Mucosa of rectum (tissue), 2 donors: ENCODE results near the gene TBKBP1.

Experiments used
- H3K27ac ChIP-seq, 2 donors: one replicate each; pipeline ENCODE4 v1.7.0; 2013; ENCODE audit warnings: inconsistent platforms in 2 of 2, low read depth in 2 of 2, low read length in 2 of 2
- H3K27me3 ChIP-seq, 2 donors: one replicate each; pipeline ENCODE4 v1.7.0; 2013; ENCODE audit warnings: low read length in 2 of 2; ENCODE audit not compliant: control insufficient read depth in 2 of 2, insufficient read depth in 2 of 2
- H3K36me3 ChIP-seq, 2 donors: one replicate each; pipeline ENCODE4 v1.7.0; 2013; ENCODE audit warnings: low read length in 2 of 2; ENCODE audit not compliant: control insufficient read depth in 2 of 2, insufficient read depth in 2 of 2
- H3K4me1 ChIP-seq, 2 donors: one replicate each; pipeline ENCODE4 v1.7.0; 2013; ENCODE audit warnings: low read length in 2 of 2, mild to moderate bottlenecking in 1 of 2; ENCODE audit not compliant: control insufficient read depth in 2 of 2, insufficient read depth in 2 of 2
- H3K4me3 ChIP-seq, 2 donors: one replicate each; pipeline ENCODE4 v1.7.0; 2013; ENCODE audit warnings: low read length in 2 of 2
- H3K9ac ChIP-seq, 2 donors: one replicate each; pipeline ENCODE4 v1.7.0; 2013; ENCODE audit warnings: low read length in 2 of 2, low read depth in 1 of 2, mild to moderate bottlenecking in 1 of 2
- H3K9me3 ChIP-seq, 2 donors: one replicate each; pipeline ENCODE4 v1.7.0; 2013; ENCODE audit warnings: low read length in 2 of 2; ENCODE audit not compliant: control insufficient read depth in 2 of 2
- donor health status: healthy.
- donor health status: Normal muscosa, but diverticular disease.

The TBKBP1 gene

DNA sequence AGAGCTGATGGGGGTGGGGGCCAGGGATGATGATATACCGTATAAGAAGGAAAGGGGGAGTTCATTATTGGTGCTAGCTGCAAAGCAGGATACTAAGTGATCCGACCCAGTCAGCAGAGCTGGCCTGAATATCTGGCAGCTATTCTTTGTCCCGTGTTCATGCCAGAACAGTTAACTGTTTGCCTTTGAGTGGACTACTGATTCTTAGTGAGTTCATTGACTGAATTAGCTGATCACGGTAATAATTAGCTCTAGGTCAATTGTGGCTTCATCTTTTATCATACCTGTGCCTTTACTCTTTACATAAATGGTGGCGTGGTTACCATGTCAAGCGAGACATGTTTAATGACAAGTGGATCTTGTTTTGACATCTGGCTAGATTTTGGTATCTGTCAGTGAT is 39.0 kb upstream of the TBKBP1 start:
- Histone ChIP-seq H3K4me3 (no peak overlapping the region), H3K4me1 (peaks cover 0 to 6% of the 10 kb centered on the region in 2 donors), H3K9ac (no peak overlapping the region), H3K27me3 (no peaks in the 10 kb centered on the region), H3K9me3 (no peaks in the 10 kb centered on the region), H3K27ac (no peak overlapping the region), H3K36me3 (peaks cover 59% of the 10 kb centered on the region in 2 donors)

DNA sequence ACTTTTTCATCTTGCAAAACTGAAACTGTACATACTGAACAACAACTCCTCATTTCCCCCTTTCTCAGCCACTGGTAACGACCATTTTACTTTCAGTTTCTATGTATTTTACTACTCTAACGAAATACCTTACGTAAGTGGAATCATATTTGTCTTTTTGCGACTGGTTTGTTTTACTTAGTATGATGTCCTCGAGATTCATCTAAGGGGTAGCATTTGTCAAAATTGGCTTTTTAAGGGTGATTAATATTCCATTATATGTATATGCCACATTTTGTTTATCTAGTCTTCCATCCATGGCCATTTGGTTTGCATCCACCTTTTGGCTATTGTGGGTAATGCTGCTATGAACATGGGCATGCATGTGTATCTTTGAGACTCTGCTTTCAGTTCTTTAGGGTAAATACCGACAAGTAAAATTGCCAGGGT is 33.9 kb upstream of the TBKBP1 start:
- Histone ChIP-seq H3K36me3 (peaks cover 78 to 79% of the 10 kb centered on the region in 2 donors), H3K4me3 (peak overlapping the region; percentile 26 to 30), H3K9me3 (no peaks in the 10 kb centered on the region), H3K27me3 (no peaks in the 10 kb centered on the region), H3K4me1 (peaks cover 0 to 6% of the 10 kb centered on the region in 2 donors), H3K9ac (peak overlapping the region; percentile 3 to 54), H3K27ac (peak overlapping the region; percentile 41 to 74)

DNA sequence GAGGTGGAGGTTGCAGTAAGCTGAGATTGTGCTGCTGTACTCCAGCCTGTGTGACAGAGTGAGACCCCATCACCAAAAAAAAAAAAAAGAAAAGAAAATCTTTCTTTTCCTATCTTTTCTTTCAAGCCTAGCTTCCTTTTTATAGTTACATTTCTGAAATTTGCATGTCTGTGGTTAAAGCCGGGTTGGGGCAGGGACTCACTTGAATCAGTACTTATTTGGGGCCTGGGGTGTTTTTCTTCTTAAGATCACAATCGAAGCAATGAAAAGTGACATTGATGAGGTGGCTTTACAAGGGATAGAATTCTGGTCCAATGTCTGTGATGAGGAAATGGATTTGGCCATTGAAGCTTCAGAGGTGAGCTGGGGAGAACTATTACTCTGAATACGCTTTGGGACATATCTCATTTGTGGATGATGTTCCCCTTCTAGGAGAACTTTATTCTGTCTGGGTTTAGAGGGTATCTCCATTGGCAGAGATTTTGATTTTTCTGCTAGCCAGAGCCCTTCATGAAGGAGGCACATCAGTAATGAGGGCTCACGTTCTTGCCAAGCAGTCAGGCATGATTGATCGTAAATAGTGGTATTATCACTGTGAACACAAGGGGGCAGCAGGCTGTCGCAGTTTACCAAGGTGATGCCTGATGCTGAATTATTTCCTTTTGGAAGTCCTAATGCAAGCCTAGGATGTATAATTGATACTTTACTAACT is 29.9 kb upstream of the TBKBP1 start:
- Histone ChIP-seq H3K9me3 (no peaks in the 10 kb centered on the region), H3K9ac (no peak overlapping the region), H3K27me3 (no peaks in the 10 kb centered on the region), H3K4me3 (peak overlapping the region in 1 of 2 donors; percentile 20), H3K36me3 (peaks cover 67 to 74% of the 10 kb centered on the region in 2 donors), H3K27ac (peak overlapping the region in 1 of 2 donors; percentile 50), H3K4me1 (peaks cover 0 to 6% of the 10 kb centered on the region in 2 donors)

DNA sequence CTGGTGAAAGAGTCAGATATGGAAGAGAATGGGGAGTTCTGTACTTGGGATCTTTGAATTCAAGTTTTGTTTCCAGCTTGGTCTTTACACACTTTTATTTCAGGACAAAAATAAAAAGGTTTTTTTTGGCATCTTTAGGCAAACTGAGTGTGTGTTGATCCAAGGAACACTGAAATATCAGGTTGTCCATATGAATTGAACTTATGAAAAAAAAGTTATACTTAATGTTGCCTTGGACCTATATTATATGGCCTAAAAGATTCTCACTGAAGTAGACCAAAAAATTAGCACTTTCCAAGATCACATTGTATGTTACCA is 29.4 kb upstream of the TBKBP1 start:
- Histone ChIP-seq H3K9ac (no peak overlapping the region), H3K4me1 (peaks cover 0 to 6% of the 10 kb centered on the region in 2 donors), H3K36me3 (peaks cover 73 to 79% of the 10 kb centered on the region in 2 donors), H3K4me3 (no peak overlapping the region), H3K27me3 (no peaks in the 10 kb centered on the region), H3K9me3 (no peaks in the 10 kb centered on the region), H3K27ac (no peak overlapping the region)

DNA sequence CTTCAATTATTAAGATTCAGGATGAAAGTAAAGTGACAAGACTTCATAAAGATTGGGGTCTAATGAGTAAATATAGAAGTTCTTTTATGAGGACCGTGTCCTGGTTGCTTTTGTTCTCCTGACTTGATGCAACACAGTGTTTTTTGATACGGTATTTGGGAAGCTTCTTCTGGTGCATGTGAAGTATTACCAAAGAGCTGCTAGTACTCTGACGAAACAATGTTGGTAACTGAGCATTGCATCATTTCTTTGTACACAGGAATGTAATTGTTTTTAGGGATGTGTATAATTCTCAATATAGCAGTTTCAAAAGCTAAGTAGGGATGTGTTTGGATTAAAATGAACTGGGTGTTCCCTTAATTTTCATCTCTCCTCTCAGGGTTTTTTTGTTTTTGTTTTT is 28.3 kb upstream of the TBKBP1 start:
- Histone ChIP-seq H3K27me3 (no peaks in the 10 kb centered on the region), H3K36me3 (peaks cover 76 to 90% of the 10 kb centered on the region in 2 donors), H3K27ac (no peak overlapping the region), H3K9me3 (no peaks in the 10 kb centered on the region), H3K4me1 (peaks cover 0 to 2% of the 10 kb centered on the region in 2 donors), H3K4me3 (no peak overlapping the region), H3K9ac (no peak overlapping the region)

DNA sequence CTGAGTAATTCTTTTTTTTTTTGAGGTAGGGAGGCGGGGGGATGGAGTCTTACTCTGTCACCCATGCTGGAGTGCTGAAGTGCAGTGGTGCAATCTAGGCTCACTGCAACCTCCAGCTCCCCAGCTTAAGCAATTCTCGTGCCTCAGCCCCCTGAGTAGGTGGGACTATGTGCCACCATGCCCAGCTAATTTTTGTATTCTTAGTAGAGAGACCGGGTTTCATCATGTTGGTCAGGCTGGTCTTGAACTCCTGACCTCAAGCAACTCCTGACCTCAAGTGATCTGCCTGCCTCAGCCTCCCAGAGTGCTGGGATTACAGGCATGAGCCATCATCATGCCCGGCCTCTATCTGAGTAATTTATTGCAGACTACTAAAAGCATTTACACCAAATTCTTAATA is 24.9 kb upstream of the TBKBP1 start:
- Histone ChIP-seq H3K4me3 (no peak overlapping the region), H3K9ac (no peak overlapping the region), H3K9me3 (no peaks in the 10 kb centered on the region), H3K4me1 (no peaks in the 10 kb centered on the region), H3K36me3 (peaks cover 77 to 89% of the 10 kb centered on the region in 2 donors), H3K27ac (no peak overlapping the region), H3K27me3 (no peaks in the 10 kb centered on the region)

DNA sequence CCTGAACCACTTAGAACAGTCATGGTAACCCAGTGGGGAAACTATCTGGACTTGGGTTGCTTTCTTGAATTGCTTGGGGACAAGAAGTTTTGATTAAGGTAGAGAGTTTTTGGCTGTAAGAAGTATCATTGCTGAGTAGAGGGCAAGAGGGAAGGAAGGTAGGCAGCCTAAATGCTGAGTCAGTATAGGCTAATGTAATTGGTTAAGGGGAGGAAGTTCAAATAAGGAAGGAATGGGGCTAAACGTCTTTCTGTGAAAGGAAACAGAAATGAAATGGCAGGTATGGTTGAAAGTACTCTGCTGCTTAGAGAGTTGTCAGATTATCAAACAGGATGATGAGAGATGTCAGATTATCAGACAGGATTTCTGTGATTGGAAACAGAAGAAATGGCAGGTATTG is 23.9 kb upstream of the TBKBP1 start:
- Histone ChIP-seq H3K4me1 (no peaks in the 10 kb centered on the region), H3K27ac (no peak overlapping the region), H3K9me3 (no peaks in the 10 kb centered on the region), H3K36me3 (peaks cover 77 to 90% of the 10 kb centered on the region in 2 donors), H3K27me3 (no peaks in the 10 kb centered on the region), H3K9ac (no peak overlapping the region), H3K4me3 (no peak overlapping the region)

DNA sequence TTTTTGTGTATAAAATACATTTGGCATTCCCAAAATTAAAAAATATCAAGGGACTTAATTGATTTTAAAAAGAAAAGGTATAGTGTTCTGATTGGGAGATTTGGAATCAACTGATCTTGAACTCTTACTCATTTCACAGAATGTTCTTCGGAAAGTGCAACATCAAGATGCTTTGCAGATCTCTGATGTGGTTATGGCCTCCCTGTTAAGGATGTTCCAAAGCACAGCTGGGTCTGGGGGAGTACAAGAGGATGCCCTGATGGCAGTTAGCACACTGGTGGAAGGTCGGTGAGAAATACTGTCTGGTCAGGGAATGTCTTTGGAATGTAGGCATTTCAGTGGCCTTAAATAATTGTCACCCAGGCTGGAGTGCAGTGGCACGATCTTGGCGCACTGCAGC is 19.5 kb upstream of the TBKBP1 start:
- Histone ChIP-seq H3K27ac (no peak overlapping the region), H3K4me3 (no peak overlapping the region), H3K9me3 (no peaks in the 10 kb centered on the region), H3K4me1 (no peaks in the 10 kb centered on the region), H3K9ac (no peak overlapping the region), H3K36me3 (peaks cover 82 to 93% of the 10 kb centered on the region in 2 donors), H3K27me3 (no peaks in the 10 kb centered on the region)

DNA sequence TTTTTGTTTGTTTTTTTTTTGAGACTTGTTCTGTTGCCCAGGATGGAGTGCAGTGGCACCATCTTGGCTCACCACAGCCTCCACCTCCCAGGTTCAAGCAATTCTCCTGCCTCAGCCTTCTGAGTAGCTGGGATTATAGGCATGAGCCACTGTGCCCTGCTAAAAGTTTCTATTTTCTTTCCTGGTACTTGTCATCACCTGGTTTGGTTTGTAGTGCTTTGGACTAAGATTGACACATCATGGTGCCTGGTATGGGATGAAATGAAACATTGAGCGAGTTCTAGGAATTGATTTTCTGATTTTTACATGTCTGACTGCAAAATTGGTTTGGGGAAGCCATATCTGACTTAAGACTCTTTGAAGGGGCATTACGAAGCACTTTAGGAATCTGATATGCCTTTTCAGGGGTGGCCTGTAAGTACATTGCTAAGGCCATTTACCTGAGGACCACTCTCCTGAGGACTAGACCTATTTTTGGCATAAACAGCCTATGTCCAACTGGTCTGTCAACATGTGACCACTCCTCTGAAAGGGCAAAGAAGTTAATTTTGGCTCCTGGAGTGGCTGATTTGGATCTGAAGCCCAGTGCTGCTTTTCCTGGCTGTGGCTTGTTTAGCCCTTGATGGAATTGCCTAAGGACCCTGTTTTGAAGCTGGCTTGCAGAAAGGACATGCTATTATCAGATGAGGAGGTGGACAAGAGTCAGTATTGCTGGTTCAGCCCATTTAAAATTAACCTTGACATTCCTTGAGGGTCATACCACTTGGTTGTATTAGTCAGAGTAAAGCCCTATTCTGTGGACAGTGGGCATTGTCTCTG is 18.4 kb upstream of the TBKBP1 start:
- no peak overlapping the region for H3K27ac ChIP-seq
- H3K4me1 ChIP-seq = no peaks in the 10 kb centered on the region
- no peaks in the 10 kb centered on the region for H3K27me3 ChIP-seq
- no peak overlapping the region for H3K9ac ChIP-seq
- H3K36me3 ChIP-seq = peaks cover 79 to 92% of the 10 kb centered on the region in 2 donors
- H3K9me3 ChIP-seq = no peaks in the 10 kb centered on the region
- H3K4me3 ChIP-seq = no peak overlapping the region

DNA sequence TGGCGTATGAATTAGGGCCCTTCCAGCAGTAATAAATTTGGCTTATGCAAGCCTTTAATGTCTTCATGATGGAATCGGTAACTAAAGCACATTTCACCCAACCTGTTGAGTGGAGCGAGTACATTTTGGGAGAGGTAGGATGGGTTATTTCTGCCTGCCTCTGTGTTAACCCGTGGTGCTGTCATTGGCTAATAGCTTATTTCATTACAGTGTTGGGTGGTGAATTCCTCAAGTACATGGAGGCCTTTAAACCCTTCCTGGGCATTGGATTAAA is 17.8 kb upstream of the TBKBP1 start:
- no peak overlapping the region for H3K27ac ChIP-seq
- peaks cover 81 to 91% of the 10 kb centered on the region in 2 donors for H3K36me3 ChIP-seq
- H3K4me1 ChIP-seq = no peaks in the 10 kb centered on the region
- H3K9me3 ChIP-seq = no peaks in the 10 kb centered on the region
- H3K27me3 ChIP-seq = no peaks in the 10 kb centered on the region
- H3K4me3 ChIP-seq = no peak overlapping the region
- no peak overlapping the region for H3K9ac ChIP-seq
